GM21390 (cell line): ENCODE data around the gene TPST2.

Experiments
- ATAC-seq: cut with Tn5 transposase; IDR thresholded peaks from one replicate; pipeline ENCODE4 v1.9.1; 2021; ENCODE audit not compliant: unreplicated experiment

Gene TPST2

GRCh38 chr22:26502688-26503561 lies 87.0 kb downstream of the TPST2 start:
- ATAC-seq, result no peak

- no peak for ATAC-seq
Measured at GRCh38 chr22:26501996-26502395, 87.9 kb downstream of the TPST2 start.

GRCh38 chr22:26499188-26499703 lies 90.7 kb downstream of the TPST2 start:
- no peak for ATAC-seq

GRCh38 chr22:26496456-26496855 lies 93.5 kb downstream of the TPST2 start:
- no peak for ATAC-seq

GRCh38 chr22:26494506-26494905 lies 95.4 kb downstream of the TPST2 start:
- no peak for ATAC-seq

- ATAC-seq, result no peak
Measured at GRCh38 chr22:26492220-26492619, 97.7 kb downstream of the TPST2 start.

GRCh38 chr22:26489447-26490036 lies 100.4 kb downstream of the TPST2 start:
- ATAC-seq, result no peak

GRCh38 chr22:26487996-26488395 lies 101.9 kb downstream of the TPST2 start:
- ATAC-seq, result no peak

- no peak for ATAC-seq
Measured at GRCh38 chr22:26486394-26486793, 103.5 kb downstream of the TPST2 start.

- no peak for ATAC-seq
Measured at GRCh38 chr22:26485806-26486390, 104.0 kb downstream of the TPST2 start.

GRCh38 chr22:26485013-26485412 lies 104.9 kb downstream of the TPST2 start:
- no peak for ATAC-seq

- ATAC-seq, result no peak
Measured at GRCh38 chr22:26484360-26484706, 105.6 kb downstream of the TPST2 start.

- peak; percentile 62 for ATAC-seq
Measured at GRCh38 chr22:26483439-26484359, 106.2 kb downstream of the TPST2 start, which contains the start of the genes HPS4 and SRRD. Gene HPS4 (minus strand): TSS chr22:26483783. CDS start chr22:26481762, 2,021 bp downstream. Gene SRRD (plus strand): TSS chr22:26483877. CDS start chr22:26483891, 14 bp downstream.

- peak; percentile 9 for ATAC-seq
Measured at GRCh38 chr22:26483043-26483438, 106.9 kb downstream of the TPST2 start.

- ATAC-seq, result no peak
Measured at GRCh38 chr22:26482161-26482560, 107.8 kb downstream of the TPST2 start.

- no peak for ATAC-seq
Measured at GRCh38 chr22:26481694-26482093, 108.2 kb downstream of the TPST2 start.

GRCh38 chr22:26481112-26481693 lies 108.7 kb downstream of the TPST2 start:
- no peak for ATAC-seq

- ATAC-seq, result no peak
Measured at GRCh38 chr22:26480611-26480932, 109.4 kb downstream of the TPST2 start.

GRCh38 chr22:26479792-26480610 lies 109.9 kb downstream of the TPST2 start:
- no peak for ATAC-seq
